Erythroblast (primary cell): Measurements from ENCODE around the gene LIN7A.

Experiments used
- DNase-seq, 2 experiments: peaks; one replicate each; lab custom pipeline; 2025; lab: John Stamatoyannopoulos, UW
- GATA1 ChIP-seq: IDR thresholded peaks from 2 replicates; pipeline ENCODE4 v1.6.1; 2011; ENCODE audit warnings: low read depth, mild to moderate bottlenecking, control low read depth, low read length, moderate library complexity
- POLR2A ChIP-seq: IDR thresholded peaks from 2 replicates; pipeline ENCODE4 v1.6.1; 2011; ENCODE audit warnings: mild to moderate bottlenecking, low read length

LIN7A gene

GRCh38 chr12:80939231-80939950 lies 1.7 kb upstream of the LIN7A start:
- DNase-seq = no peak
- TF ChIP-seq GATA1 = no peak
- no peak for TF ChIP-seq POLR2A

DNA sequence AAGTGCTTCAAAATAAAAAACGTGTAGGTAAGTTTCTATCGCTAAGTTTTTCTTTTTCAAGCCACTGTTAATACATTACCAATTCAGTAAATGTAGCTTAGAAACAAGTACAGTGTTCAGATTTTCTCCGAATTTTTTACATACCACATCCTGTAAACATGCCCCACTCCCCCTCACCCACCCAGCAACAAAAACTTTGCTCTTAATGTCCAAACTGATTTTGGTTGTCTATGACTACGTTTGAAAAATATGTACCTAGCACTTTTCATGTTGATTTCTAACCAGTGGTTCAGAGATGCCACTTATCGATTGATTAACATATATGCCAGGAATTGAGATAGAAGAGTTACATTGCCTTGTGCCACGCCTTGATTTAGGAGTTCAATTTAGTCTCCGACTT lies 663 bp upstream of the LIN7A start:
- DNase-seq = no peak
- no peak for TF ChIP-seq GATA1
- TF ChIP-seq POLR2A = no peak

- TF ChIP-seq POLR2A = no peak
- no peak for TF ChIP-seq GATA1
These were observed 918 bp downstream of the LIN7A start for GRCh38 chr12:80936642-80937390.

GRCh38 chr12:80936353-80936641 lies 1.4 kb downstream of the LIN7A start:
- no peak for DNase-seq

More at GRCh38 chr12:80936642-80937390, 918 bp downstream of the LIN7A start:
- no peak for DNase-seq

GRCh38 chr12:80935111-80935510 lies 2.6 kb downstream of the LIN7A start:
- no peak for TF ChIP-seq POLR2A
- TF ChIP-seq GATA1 = no peak
- no peak for DNase-seq

More at GRCh38 chr12:80936353-80936641, 1.4 kb downstream of the LIN7A start:
- TF ChIP-seq POLR2A = no peak
- TF ChIP-seq GATA1 = no peak

DNA sequence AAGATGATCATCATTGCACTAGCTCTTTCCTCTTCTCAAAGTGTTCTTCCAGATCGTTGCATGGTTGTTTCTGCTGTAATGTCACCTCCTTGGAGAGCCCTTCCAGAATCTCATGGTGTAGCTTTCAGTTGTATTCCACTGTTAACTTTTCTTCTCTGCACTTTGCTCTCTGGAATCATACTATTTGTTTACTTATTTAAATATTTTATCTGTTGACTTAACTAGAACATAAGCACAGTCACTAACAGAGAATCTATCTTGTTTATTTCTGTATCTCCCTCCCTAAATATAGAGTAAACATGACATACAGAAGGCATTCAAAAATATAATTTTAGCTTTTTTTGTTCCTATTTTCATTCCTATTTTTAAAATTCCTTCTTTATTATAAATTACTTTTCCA lies 11.8 kb downstream of the LIN7A start:
- TF ChIP-seq POLR2A (no peak), GATA1 (no peak)
- DNase-seq = no peak

- TF ChIP-seq POLR2A (no peak), GATA1 (no peak)
- no peak for DNase-seq
These were observed 12.5 kb downstream of the LIN7A start for GRCh38 chr12:80925237-80925636.

DNA sequence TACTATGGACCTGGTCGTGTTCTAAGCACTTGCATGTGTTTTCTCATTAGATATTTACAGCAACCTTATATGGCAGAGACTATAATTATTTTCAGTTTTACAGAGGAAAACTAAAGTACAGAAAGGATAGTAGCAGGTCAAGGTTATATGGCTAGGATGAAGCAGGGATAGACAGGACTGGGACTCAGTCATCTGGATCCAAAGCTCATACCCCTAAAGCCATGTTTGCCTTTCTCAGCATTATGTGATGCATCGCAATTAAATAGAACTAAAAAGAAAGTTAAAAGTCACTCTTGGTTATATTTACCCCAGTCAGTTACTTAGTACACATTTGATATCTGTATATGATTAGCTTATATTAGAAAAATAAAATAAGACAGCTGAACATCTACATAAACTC lies 13.3 kb downstream of the LIN7A start:
- TF ChIP-seq GATA1 (no peak), POLR2A (no peak)
- DNase-seq = no peak

DNA sequence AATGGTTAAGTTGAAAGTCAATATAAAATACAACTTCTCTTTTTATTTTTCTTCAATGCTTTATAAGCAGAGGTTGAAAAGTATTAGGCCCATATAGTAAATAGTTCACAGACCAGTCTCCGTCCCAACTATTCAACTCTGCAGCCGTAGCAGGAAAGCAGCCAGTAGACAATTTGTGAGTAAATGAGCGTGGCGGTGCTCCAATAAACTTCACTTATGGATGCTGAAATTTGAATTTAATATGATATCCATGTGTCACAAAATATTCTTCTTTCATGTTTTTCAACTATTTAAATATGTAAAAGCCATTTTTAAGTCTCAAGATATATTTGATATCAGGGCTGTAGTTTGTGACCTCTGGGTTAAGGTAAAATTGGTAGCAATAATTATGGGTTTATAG lies 17.7 kb downstream of the LIN7A start:
- no peak for DNase-seq
- TF ChIP-seq POLR2A (no peak), GATA1 (no peak)

DNA sequence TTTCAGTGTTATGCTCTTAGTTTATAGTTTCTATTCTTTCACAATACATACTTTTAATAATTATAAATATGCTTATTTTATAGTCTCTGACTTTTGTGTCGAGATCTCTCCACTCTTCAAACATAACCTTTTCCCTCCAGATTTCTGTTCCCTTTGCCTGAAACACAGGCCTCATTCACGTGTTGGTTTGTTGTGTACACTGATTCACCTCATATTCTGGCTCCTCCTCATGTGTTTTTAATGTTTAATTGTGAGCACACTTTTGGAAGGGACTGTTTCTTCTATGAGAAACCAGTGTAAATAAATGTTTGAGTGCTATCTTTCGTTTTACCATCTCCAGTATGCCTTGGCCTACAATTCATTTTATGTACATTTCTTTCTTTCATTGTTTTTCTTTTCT lies 20.1 kb downstream of the LIN7A start:
- no peak for TF ChIP-seq POLR2A
- no peak for TF ChIP-seq GATA1
- DNase-seq = no peak

- TF ChIP-seq POLR2A (no peak), GATA1 (no peak)
- DNase-seq = no peak
These were observed 24.6 kb downstream of the LIN7A start for GRCh38 chr12:80912901-80913770.

GRCh38 chr12:80909370-80909769 lies 28.4 kb downstream of the LIN7A start:
- no peak for TF ChIP-seq GATA1
- no peak for TF ChIP-seq POLR2A

GRCh38 chr12:80902711-80903110 lies 35.0 kb downstream of the LIN7A start:
- TF ChIP-seq POLR2A (no peak), GATA1 (no peak)
- no peak for DNase-seq

More at GRCh38 chr12:80909370-80909769, 28.4 kb downstream of the LIN7A start:
- no peak for DNase-seq

GRCh38 chr12:80901661-80902060 lies 36.1 kb downstream of the LIN7A start:
- no peak for TF ChIP-seq GATA1
- DNase-seq = no peak
